ENCODE data around the gene ADAMTS9. TPM values are rescaled to one million over a fixed set of nuclear protein-coding genes. Genes with fewer than 3 reads are reported as not detected.

Gene ADAMTS9
- total and polyA plus RNA-seq, 9 donors: 11.8 to 88.8 (median 29.9) TPM

- WGBS, 3 donors: 78 to 94% (median 87%) methylated on average over 3 of the region's 3 CpGs
- TF ChIP-seq EP300 (IDR thresholded peaks at IDR 0.05) (no peak), POLR2A (IDR thresholded peaks at IDR 0.05) (no peak)
- TF ChIP-seq, protein P1, sequence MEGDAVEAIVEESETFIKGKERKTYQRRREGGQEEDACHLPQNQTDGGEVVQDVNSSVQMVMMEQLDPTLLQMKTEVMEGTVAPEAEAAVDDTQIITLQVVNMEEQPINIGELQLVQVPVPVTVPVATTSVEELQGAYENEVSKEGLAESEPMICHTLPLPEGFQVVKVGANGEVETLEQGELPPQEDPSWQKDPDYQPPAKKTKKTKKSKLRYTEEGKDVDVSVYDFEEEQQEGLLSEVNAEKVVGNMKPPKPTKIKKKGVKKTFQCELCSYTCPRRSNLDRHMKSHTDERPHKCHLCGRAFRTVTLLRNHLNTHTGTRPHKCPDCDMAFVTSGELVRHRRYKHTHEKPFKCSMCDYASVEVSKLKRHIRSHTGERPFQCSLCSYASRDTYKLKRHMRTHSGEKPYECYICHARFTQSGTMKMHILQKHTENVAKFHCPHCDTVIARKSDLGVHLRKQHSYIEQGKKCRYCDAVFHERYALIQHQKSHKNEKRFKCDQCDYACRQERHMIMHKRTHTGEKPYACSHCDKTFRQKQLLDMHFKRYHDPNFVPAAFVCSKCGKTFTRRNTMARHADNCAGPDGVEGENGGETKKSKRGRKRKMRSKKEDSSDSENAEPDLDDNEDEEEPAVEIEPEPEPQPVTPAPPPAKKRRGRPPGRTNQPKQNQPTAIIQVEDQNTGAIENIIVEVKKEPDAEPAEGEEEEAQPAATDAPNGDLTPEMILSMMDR (IDR thresholded peaks at IDR 0.05): no peak
- no peak overlapping the region for H3K27ac ChIP-seq
These were observed 48.8 kb downstream of the ADAMTS9 start for GRCh38 chr3:64638981-64639481.

GRCh38 chr3:64638511-64638910 lies 49.3 kb downstream of the ADAMTS9 start:
- Histone ChIP-seq H3K27me3 (no peaks in the 10 kb centered on the region), H3K36me3 (no peaks in the 10 kb centered on the region), H3K27ac (no peak overlapping the region), H3K4me1 (ENCODE audit: insufficient read depth) (peaks cover 4% of the 10 kb centered on the region), H3K4me3 (no peak overlapping the region), H3K9me3 (no peaks in the 10 kb centered on the region)
- DNase-seq: no peak
- intact Hi-C loops (cut with DNase I): no loop called here
- WGBS, 3 donors: 33 to 70% (median 64%) methylated on average over 3 of the region's 3 CpGs
- no peak for TF ChIP-seq POLR2A (IDR thresholded peaks at IDR 0.05)

More at GRCh38 chr3:64638981-64639481, 48.8 kb downstream of the ADAMTS9 start:
- H3K36me3 ChIP-seq: no peaks in the 10 kb centered on the region
- H3K9me3 ChIP-seq: no peaks in the 10 kb centered on the region
- DNase-seq: no peak
- no peaks in the 10 kb centered on the region for H3K27me3 ChIP-seq
- H3K4me3 ChIP-seq: no peak overlapping the region
- peaks cover 4% of the 10 kb centered on the region for H3K4me1 ChIP-seq (ENCODE audit: insufficient read depth)
- intact Hi-C loops (cut with DNase I): no loop called here

DNA sequence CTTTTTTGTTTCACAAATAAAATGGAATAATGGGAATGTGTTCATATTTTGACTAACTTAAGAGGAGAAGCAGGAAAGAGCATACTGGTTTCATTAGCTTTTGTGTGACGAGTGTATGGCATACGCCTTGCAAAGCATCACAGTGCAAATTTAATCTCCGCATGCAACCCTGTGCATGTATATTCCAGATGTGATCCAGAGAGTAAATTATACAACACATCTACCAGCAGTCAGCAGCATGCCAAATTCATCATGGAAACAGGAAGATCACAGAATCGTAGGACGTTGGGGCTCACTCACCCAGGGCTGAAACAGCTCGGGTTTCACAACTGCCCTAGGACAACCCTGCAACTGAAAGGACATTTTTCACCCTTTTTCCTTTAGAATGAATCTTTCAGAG lies 53.4 kb downstream of the ADAMTS9 start:
- WGBS, 3 donors: 77 to 83% (median 78%) methylated on average over 6 of the region's 6 CpGs
- no peaks in the 10 kb centered on the region for H3K36me3 ChIP-seq

GRCh38 chr3:64631951-64632350 lies 55.8 kb downstream of the ADAMTS9 start:
- no peak for DNase-seq
- intact Hi-C loops (cut with DNase I): no loop called here
- H3K27ac ChIP-seq: no peak overlapping the region
- H3K9me3 ChIP-seq: no peaks in the 10 kb centered on the region
- 78 to 89% (median 82%) methylated on average over 1 of the region's 1 CpG for WGBS, 3 donors
- H3K27me3 ChIP-seq: no peaks in the 10 kb centered on the region
- no peak for TF ChIP-seq EP300 (IDR thresholded peaks at IDR 0.05)
- TF ChIP-seq, protein P1 (IDR thresholded peaks at IDR 0.05): no peak
- no peak for TF ChIP-seq POLR2A (IDR thresholded peaks at IDR 0.05)
- H3K4me1 ChIP-seq (ENCODE audit: insufficient read depth): no peaks in the 10 kb centered on the region
- H3K4me3 ChIP-seq: no peak overlapping the region
- H3K36me3 ChIP-seq: no peaks in the 10 kb centered on the region

More for the DNA sequence above, 53.4 kb downstream of the ADAMTS9 start:
- DNase-seq: no peak
- Histone ChIP-seq H3K27me3 (no peaks in the 10 kb centered on the region), H3K9me3 (no peaks in the 10 kb centered on the region), H3K4me1 (ENCODE audit: insufficient read depth) (no peaks in the 10 kb centered on the region), H3K4me3 (no peak overlapping the region), H3K27ac (no peak overlapping the region)
- TF ChIP-seq EP300 (IDR thresholded peaks at IDR 0.05) (no peak), POLR2A (IDR thresholded peaks at IDR 0.05) (no peak)
- TF ChIP-seq, protein P1 (IDR thresholded peaks at IDR 0.05): no peak
- intact Hi-C loops (cut with DNase I): no loop called here

DNA sequence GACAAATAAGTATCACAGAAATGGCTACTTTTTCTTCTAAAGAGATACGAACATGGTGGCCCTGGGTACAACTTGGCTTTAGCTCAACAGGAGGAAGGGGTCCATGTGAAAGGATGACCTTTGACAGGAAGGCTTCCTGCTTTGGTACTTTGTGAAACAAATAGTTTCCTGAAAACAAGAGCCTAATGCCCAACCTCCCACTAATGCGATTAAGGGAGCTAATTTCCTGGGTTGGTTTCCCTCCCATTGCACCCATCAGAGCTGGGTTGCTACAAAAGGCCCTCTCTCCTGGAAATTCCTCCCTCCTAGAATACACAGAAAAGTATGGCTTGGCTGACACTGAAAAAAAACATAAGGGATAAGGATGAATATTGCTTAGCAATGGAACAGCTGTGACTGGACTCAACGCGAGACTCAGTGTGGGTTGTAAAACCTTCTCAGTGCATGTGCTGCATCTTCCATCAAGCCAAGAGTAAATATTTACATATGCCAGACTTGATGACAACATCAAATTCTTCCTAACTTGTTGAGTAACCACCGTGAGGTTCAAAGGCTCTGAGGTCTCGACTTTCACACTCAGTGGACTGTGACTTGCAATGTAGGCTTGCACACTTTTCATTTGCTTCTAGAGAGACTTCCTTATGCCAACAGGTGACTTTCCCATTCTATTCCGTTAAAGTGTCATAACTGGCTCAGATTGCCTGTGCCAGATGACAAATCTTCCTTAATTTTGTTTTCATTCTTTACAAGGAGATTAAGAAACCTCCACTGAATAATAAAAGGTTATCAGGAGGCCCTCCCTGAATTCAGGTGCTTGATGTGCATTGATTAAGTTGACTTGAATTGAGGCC lies 60.1 kb downstream of the ADAMTS9 start:
- Histone ChIP-seq H3K4me3 (no peak overlapping the region), H3K9me3 (no peaks in the 10 kb centered on the region), H3K27ac (no peak overlapping the region), H3K27me3 (no peaks in the 10 kb centered on the region), H3K4me1 (ENCODE audit: insufficient read depth) (no peaks in the 10 kb centered on the region), H3K36me3 (no peaks in the 10 kb centered on the region)
- TF ChIP-seq EP300 (IDR thresholded peaks at IDR 0.05) (no peak), POLR2A (IDR thresholded peaks at IDR 0.05) (no peak)
- TF ChIP-seq, protein P1 (IDR thresholded peaks at IDR 0.05): no peak
- intact Hi-C loops (cut with DNase I): no loop called here
- 79 to 86% (median 82%) methylated on average over 7 of the region's 7 CpGs for WGBS, 3 donors
- no peak for DNase-seq

Measured in ovary (tissue), 9 donors.